Measurements from ENCODE around the gene HSPD1.

Gene HSPD1

GRCh38 chr2:197499594-197500502, at the start of gene HSPD1, which contains the start of gene HSPE1:
Gene HSPD1 (minus strand): TSS chr2:197499840. CDS start chr2:197498848, 992 bp downstream.
Gene HSPE1 (plus strand): TSS chr2:197500379. CDS start chr2:197500437, 58 bp downstream.
- peak; percentile 98 to 99 for DNase-seq

- DNase-seq, result no peak
These were observed 48.9 kb upstream of the HSPD1 start for GRCh38 chr2:197548582-197548981.

- DNase-seq, result no peak
These were observed 47.7 kb upstream of the HSPD1 start for GRCh38 chr2:197547163-197547900.

- no peak for DNase-seq
These were observed 43.6 kb upstream of the HSPD1 start for GRCh38 chr2:197543206-197543605.

GRCh38 chr2:197539734-197540133, 40.1 kb upstream of the HSPD1 start:
- no peak for DNase-seq

GRCh38 chr2:197538412-197538811, 38.8 kb upstream of the HSPD1 start:
- DNase-seq, result no peak

- DNase-seq, result no peak
These were observed 17.5 kb upstream of the HSPD1 start for GRCh38 chr2:197517150-197517549.

GRCh38 chr2:197516393-197516761, 16.7 kb upstream of the HSPD1 start:
- no peak for DNase-seq

- DNase-seq, result peak; percentile 94
These were observed 16.2 kb upstream of the HSPD1 start, which contains the start of gene MOB4 for GRCh38 chr2:197515739-197516392. Gene MOB4 (plus strand): TSS chr2:197516066. CDS start chr2:197516087, 21 bp downstream.

GRCh38 chr2:197515315-197515738, 15.7 kb upstream of the HSPD1 start:
- DNase-seq, result no peak

- no peak for DNase-seq
These were observed 15.1 kb upstream of the HSPD1 start for GRCh38 chr2:197514754-197515153.

GRCh38 chr2:197513915-197514314, 14.3 kb upstream of the HSPD1 start:
- no peak for DNase-seq

GRCh38 chr2:197506658-197507057, 7.0 kb upstream of the HSPD1 start:
- DNase-seq, result no peak

- no peak for DNase-seq
These were observed 4.9 kb upstream of the HSPD1 start for GRCh38 chr2:197504512-197504911.

GRCh38 chr2:197504000-197504399, 4.4 kb upstream of the HSPD1 start:
- DNase-seq, result no peak

- no peak for DNase-seq
These were observed 3.0 kb upstream of the HSPD1 start for GRCh38 chr2:197502685-197503084.

GRCh38 chr2:197502201-197502600, 2.6 kb upstream of the HSPD1 start:
- no peak for DNase-seq

- no peak for DNase-seq
These were observed 977 bp upstream of the HSPD1 start for GRCh38 chr2:197500503-197501131.

- peak; percentile 51 to 57 for DNase-seq
These were observed 575 bp downstream of the HSPD1 start for GRCh38 chr2:197498937-197499593.

GRCh38 chr2:197498235-197498936, 1.3 kb downstream of the HSPD1 start:
- DNase-seq, result no peak

GRCh38 chr2:197497326-197497725, 2.3 kb downstream of the HSPD1 start:
- no peak for DNase-seq

All from CD4-positive, alpha-beta T cell treated with Interleukin-1 beta for 1 hour (primary cell).